ENCODE measurements around the gene CAMTA1. TPM values are rescaled to one million over a fixed set of nuclear protein-coding genes. Genes with fewer than 3 reads are reported as not detected.

CAMTA1 gene
- total RNA-seq, 1 experiment from 2014 or later, result 50.3 TPM

DNA sequence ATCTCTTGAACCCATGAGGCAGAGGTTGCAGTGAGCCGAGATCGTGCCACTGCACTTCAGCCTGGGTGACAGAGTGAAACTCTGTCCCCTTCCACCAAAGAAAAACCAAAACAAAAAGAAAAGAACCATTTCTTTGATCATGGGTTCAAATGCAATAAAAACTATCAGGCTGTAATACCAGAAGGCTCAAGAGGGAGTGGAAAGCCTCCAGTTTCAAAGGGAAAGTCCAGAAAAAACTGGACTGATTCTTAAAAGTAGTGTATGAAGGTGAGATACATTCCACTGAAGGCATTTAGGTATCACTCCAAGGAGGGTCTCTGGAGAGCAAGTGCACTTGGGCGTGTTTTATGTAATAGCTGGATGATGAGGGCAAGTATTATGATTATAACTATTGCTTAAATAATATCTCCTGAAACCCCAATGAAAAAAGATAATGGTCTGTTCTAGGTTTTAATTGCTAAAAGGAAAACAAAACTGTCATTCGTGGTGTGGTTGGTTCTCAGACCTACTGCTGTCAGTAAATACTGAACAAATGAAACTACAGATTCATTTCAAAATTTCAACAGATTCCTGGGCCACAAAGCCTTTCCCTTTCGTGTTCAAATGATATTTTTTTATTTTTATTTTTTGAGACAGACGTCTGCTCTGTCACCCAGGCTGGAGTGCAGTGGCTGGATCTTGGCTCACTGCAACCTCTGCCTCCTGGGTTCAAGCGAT, 6.0 kb upstream of the CAMTA1 start:
- CTCF ChIA-PET, result interaction anchor here (0.8 kb wide), 1 partner anchor 23 kb away, joined by 3 read pairs; no protein-coding TSS in a partner anchor
- intact Hi-C loops (cut with micrococcal nuclease; ENCODE audit: unreplicated experiment), result no loop called here
- TF ChIP-seq, protein P1, sequence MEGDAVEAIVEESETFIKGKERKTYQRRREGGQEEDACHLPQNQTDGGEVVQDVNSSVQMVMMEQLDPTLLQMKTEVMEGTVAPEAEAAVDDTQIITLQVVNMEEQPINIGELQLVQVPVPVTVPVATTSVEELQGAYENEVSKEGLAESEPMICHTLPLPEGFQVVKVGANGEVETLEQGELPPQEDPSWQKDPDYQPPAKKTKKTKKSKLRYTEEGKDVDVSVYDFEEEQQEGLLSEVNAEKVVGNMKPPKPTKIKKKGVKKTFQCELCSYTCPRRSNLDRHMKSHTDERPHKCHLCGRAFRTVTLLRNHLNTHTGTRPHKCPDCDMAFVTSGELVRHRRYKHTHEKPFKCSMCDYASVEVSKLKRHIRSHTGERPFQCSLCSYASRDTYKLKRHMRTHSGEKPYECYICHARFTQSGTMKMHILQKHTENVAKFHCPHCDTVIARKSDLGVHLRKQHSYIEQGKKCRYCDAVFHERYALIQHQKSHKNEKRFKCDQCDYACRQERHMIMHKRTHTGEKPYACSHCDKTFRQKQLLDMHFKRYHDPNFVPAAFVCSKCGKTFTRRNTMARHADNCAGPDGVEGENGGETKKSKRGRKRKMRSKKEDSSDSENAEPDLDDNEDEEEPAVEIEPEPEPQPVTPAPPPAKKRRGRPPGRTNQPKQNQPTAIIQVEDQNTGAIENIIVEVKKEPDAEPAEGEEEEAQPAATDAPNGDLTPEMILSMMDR (IDR thresholded peaks at IDR 0.05; ENCODE audit: unreplicated experiment), result no peak
- H3K27me3 Mint-ChIP-seq (ENCODE audit: unreplicated experiment), result no peaks in the 10 kb centered on the region
- no TSS peak for BruUV-seq (replicated peaks)
- no peak overlapping the region for H3K27ac Mint-ChIP-seq (ENCODE audit: unreplicated experiment)
- H3K4me3 Mint-ChIP-seq (ENCODE audit: low read depth, unreplicated experiment), result no peak overlapping the region
- H3K4me1 Mint-ChIP-seq (ENCODE audit: low read depth, unreplicated experiment), result no peaks in the 10 kb centered on the region
- no peak for DNase-seq
- peaks cover 5% of the 10 kb centered on the region for H3K36me3 Mint-ChIP-seq (ENCODE audit: insufficient read depth, unreplicated experiment)
- no peaks in the 10 kb centered on the region for H3K9me3 Mint-ChIP-seq (ENCODE audit: low read depth, unreplicated experiment)

GRCh38 chr1:6782151-6782550, 3.1 kb upstream of the CAMTA1 start:
- CTCF ChIA-PET, result no interaction called here

GRCh38 chr1:6783221-6783620, 2.0 kb upstream of the CAMTA1 start:
- Mint-ChIP-seq H3K27me3 (ENCODE audit: unreplicated experiment) (no peaks in the 10 kb centered on the region), H3K9me3 (ENCODE audit: low read depth, unreplicated experiment) (no peaks in the 10 kb centered on the region), H3K27ac (ENCODE audit: unreplicated experiment) (no peak overlapping the region), H3K4me3 (ENCODE audit: low read depth, unreplicated experiment) (peak overlapping the region; percentile 80), H3K4me1 (ENCODE audit: low read depth, unreplicated experiment) (peaks cover 23% of the 10 kb centered on the region), H3K36me3 (ENCODE audit: insufficient read depth, unreplicated experiment) (peaks cover 32% of the 10 kb centered on the region)
- CTCF ChIA-PET, result no interaction called here
- no TSS peak for BruUV-seq (replicated peaks)
- intact Hi-C loops (cut with micrococcal nuclease; ENCODE audit: unreplicated experiment), result loop anchor here (5.0 kb wide), 1 partner anchor 56 kb away; no protein-coding TSS in a partner anchor
- TF ChIP-seq, protein P1 (IDR thresholded peaks at IDR 0.05; ENCODE audit: unreplicated experiment), result no peak
- no peak for DNase-seq

More at GRCh38 chr1:6782151-6782550, 3.1 kb upstream of the CAMTA1 start:
- BruUV-seq (replicated peaks), result no TSS peak
- Mint-ChIP-seq H3K9me3 (ENCODE audit: low read depth, unreplicated experiment) (no peaks in the 10 kb centered on the region), H3K27ac (ENCODE audit: unreplicated experiment) (no peak overlapping the region), H3K4me3 (ENCODE audit: low read depth, unreplicated experiment) (no peak overlapping the region), H3K36me3 (ENCODE audit: insufficient read depth, unreplicated experiment) (peaks cover 27% of the 10 kb centered on the region), H3K27me3 (ENCODE audit: unreplicated experiment) (no peaks in the 10 kb centered on the region), H3K4me1 (ENCODE audit: low read depth, unreplicated experiment) (peaks cover 12% of the 10 kb centered on the region)
- DNase-seq, result no peak
- intact Hi-C loops (cut with micrococcal nuclease; ENCODE audit: unreplicated experiment), result loop anchor here (5.0 kb wide), 1 partner anchor 55 kb away; no protein-coding TSS in a partner anchor
- TF ChIP-seq, protein P1 (IDR thresholded peaks at IDR 0.05; ENCODE audit: unreplicated experiment), result no peak

DNA sequence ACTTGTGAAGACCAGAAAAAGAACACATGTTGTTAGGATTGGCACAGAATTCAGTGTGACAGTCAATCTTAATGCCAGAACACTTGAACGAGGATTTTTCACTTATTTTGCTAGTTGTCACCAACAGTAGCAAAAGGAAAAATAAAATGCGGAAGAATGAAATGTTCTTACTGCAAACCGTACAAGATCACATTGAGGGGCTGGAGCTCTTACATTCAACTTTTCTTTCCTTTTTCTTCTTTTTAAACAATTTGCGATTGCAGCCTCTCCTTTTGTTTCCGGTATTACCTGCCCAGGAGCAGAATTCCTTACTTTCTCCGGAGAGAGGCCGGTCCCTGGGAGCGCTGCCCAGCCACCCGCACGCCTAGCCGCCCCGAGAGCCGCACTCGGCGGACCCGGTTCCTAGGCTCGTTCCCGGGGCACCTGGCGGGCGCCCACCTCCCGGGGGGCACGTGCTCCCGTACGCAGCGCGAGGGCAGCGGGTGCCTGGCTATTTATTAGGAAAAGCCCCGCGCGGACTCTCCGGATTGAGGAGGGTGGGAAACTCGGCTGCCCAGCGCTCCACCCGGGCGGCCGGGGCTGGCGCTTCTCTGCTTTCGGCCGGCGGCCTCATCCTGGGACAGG, 1.2 kb upstream of the CAMTA1 start:
- CTCF ChIA-PET, result no interaction called here
- H3K27ac Mint-ChIP-seq (ENCODE audit: unreplicated experiment), result peak overlapping the region; percentile 88
- H3K4me3 Mint-ChIP-seq (ENCODE audit: low read depth, unreplicated experiment), result peak overlapping the region; percentile 80
- peaks cover 31% of the 10 kb centered on the region for H3K4me1 Mint-ChIP-seq (ENCODE audit: low read depth, unreplicated experiment)
- TF ChIP-seq, protein P1 (IDR thresholded peaks at IDR 0.05; ENCODE audit: unreplicated experiment), result no peak
- H3K9me3 Mint-ChIP-seq (ENCODE audit: low read depth, unreplicated experiment), result no peaks in the 10 kb centered on the region
- DNase-seq, result no peak
- intact Hi-C loops (cut with micrococcal nuclease; ENCODE audit: unreplicated experiment), result loop anchor here (5.0 kb wide), 1 partner anchor 57 kb away; no protein-coding TSS in a partner anchor
- peaks cover 36% of the 10 kb centered on the region for H3K36me3 Mint-ChIP-seq (ENCODE audit: insufficient read depth, unreplicated experiment)
- BruUV-seq (replicated peaks), result no TSS peak
- H3K27me3 Mint-ChIP-seq (ENCODE audit: unreplicated experiment), result no peaks in the 10 kb centered on the region
